Measurements from ENCODE around the gene AURKAIP1.

Gene AURKAIP1

GRCh38 chr1:1332031-1332755, 42.8 kb downstream of the AURKAIP1 start:
- peaks cover 6% of the 10 kb centered on the region for H3K36me3 ChIP-seq (ENCODE audit: control insufficient read depth, insufficient read depth, low read length)
- no peak for TF ChIP-seq CTCF (IDR thresholded peaks at IDR 0.05; ENCODE audit: insufficient read depth, low read length, poor library complexity, severe bottlenecking)
- DNase-seq (ENCODE audit: extremely low read depth, insufficient read length) = no peak

GRCh38 chr1:1331068-1331965, 43.7 kb downstream of the AURKAIP1 start, which contains the start of gene TAS1R3:
Gene TAS1R3 (plus strand): TSS chr1:1331280. CDS start chr1:1331346, 66 bp downstream.
- no peak for TF ChIP-seq CTCF (IDR thresholded peaks at IDR 0.05; ENCODE audit: insufficient read depth, low read length, poor library complexity, severe bottlenecking)
- peaks cover 6% of the 10 kb centered on the region for H3K36me3 ChIP-seq (ENCODE audit: control insufficient read depth, insufficient read depth, low read length)
- H3K27me3 ChIP-seq (replicated peaks; ENCODE audit: control insufficient read depth, insufficient read depth, low read length) = no peaks in the 10 kb centered on the region
- H3K4me3 ChIP-seq (replicated peaks; ENCODE audit: low read depth, low read length) = no peak within 1 kb of the TSS
- DNase-seq (ENCODE audit: extremely low read depth, insufficient read length) = no peak

More at GRCh38 chr1:1332031-1332755, 42.8 kb downstream of the AURKAIP1 start:
- Histone ChIP-seq H3K27me3 (replicated peaks; ENCODE audit: control insufficient read depth, insufficient read depth, low read length) (no peaks in the 10 kb centered on the region), H3K4me3 (replicated peaks; ENCODE audit: low read depth, low read length) (no peak overlapping the region)

GRCh38 chr1:1330366-1331067, 44.5 kb downstream of the AURKAIP1 start:
- Histone ChIP-seq H3K27me3 (replicated peaks; ENCODE audit: control insufficient read depth, insufficient read depth, low read length) (no peaks in the 10 kb centered on the region), H3K4me3 (replicated peaks; ENCODE audit: low read depth, low read length) (no peak overlapping the region), H3K36me3 (ENCODE audit: control insufficient read depth, insufficient read depth, low read length) (peaks cover 6% of the 10 kb centered on the region)
- DNase-seq (ENCODE audit: extremely low read depth, insufficient read length) = no peak
- no peak for TF ChIP-seq CTCF (IDR thresholded peaks at IDR 0.05; ENCODE audit: insufficient read depth, low read length, poor library complexity, severe bottlenecking)

GRCh38 chr1:1329304-1330210, 45.5 kb downstream of the AURKAIP1 start:
- no peak for DNase-seq (ENCODE audit: extremely low read depth, insufficient read length)
- TF ChIP-seq CTCF (IDR thresholded peaks at IDR 0.05; ENCODE audit: insufficient read depth, low read length, poor library complexity, severe bottlenecking) = no peak
- Histone ChIP-seq H3K27me3 (replicated peaks; ENCODE audit: control insufficient read depth, insufficient read depth, low read length) (no peaks in the 10 kb centered on the region), H3K4me3 (replicated peaks; ENCODE audit: low read depth, low read length) (no peak overlapping the region), H3K36me3 (ENCODE audit: control insufficient read depth, insufficient read depth, low read length) (peaks cover 6% of the 10 kb centered on the region)

- no peak for TF ChIP-seq CTCF (IDR thresholded peaks at IDR 0.05; ENCODE audit: insufficient read depth, low read length, poor library complexity, severe bottlenecking)
- DNase-seq (ENCODE audit: extremely low read depth, insufficient read length) = no peak
- peaks cover 6% of the 10 kb centered on the region for H3K36me3 ChIP-seq (ENCODE audit: control insufficient read depth, insufficient read depth, low read length)
- no peaks in the 10 kb centered on the region for H3K27me3 ChIP-seq (replicated peaks; ENCODE audit: control insufficient read depth, insufficient read depth, low read length)
- no peak overlapping the region for H3K4me3 ChIP-seq (replicated peaks; ENCODE audit: low read depth, low read length)
Measured at GRCh38 chr1:1328254-1328653, 46.8 kb downstream of the AURKAIP1 start.

All from GM06990 (cell line).